Glomerular visceral epithelial cell (primary cell): ENCODE data around the gene MAGIX.

Source experiments
- DNase-seq: peaks from one replicate; pipeline ENCODE4 v3.0.0-alpha.2; 2016; ENCODE audit errors: extremely low spot score

MAGIX gene

DNA sequence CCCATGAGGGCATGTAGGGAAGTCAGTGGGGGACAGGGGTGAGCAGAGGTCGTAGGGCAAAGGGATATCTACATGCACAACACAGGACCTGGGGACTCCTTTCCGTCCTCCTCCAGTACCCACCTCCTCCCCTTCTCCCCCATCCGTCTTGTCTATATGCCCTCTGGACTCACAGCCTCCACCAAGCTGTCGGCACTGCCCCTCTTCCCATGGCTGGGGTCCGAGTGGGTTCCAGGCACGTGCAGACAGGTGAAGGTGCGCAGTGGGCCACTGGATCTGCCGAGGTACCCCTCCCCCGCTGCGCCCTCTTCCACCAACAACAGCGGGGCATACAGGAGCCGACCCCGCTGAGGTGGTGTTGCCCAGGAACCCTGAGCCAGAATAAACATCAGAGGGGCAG, 42.9 kb downstream of the MAGIX start:
- no peak for DNase-seq

DNA sequence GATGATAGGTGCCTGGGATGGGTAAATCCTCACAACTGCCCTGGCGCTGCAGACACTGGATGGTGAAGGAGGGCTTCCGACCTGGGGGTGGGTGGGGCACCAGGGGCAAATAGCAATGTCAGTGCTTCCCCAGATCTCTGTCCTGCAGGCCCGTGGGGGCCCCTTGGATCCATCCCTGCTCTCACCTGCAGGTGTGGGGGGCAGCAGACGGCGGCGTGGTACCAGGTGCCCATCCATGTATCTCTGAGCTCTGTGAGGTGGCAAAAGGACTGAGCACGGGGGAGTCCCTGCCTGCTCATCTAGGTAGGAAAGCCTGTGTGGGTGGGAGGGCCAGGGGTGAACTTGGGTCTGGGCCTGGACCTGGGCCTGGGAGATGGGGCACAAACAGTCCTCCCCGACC, 44.0 kb downstream of the MAGIX start:
- no peak for DNase-seq

DNA sequence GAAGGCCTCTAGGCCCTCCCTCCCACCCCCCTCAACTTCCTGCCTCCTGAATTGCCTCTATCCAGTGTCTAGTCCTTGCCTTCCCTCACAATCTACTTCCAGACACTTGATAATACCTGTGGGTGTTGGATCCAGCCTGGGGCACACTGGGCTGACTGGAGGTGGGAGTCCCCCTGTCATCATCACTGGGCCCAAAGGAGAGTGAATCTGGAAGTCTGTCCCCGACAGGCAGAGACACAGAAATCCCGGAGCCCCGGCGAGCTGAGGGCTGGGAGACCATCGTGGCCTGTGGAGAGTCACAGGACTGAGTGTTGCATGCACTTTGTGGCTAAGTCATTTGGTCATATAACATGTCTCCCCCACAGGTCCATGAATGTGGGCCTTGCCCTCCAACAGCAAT, 45.8 kb downstream of the MAGIX start:
- DNase-seq: no peak

DNA sequence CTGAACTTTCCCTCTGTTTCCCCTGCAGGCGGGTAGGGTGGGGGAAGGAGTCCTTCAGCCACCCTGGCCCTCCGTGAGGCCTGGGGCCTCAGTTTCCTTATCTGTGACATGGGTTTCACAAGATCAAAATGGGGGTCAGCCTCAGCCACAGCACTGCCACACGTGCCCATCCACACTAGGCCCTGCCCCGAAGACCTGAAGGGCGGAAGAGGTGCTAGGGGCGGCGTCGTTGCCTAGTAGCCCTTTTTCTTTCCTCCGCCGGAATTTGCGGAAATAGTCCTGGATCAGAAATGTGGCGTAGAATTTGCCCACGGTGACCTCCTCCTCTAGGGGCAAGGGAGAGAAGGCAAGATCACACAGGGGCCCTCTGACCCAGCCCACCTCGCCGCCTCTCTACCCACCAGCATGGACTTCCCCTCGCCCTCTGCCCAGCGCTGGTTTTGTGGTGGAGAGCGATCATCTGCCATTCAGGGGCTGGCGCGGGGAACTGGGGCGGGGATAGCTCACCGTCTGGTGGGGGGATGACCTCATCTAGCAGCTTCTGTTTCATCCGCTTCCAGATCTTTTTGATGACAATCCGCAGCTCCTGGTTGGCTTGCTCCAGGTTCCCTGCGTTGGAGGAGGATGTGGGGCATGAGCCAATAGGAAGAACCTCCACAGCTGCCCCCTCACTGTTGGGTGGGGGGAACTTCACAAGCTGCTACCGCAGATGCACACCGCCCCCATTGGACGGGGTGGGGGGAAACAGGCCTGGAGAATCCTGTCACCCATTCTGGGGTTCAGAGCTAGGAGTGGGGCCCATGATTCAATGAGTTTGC, 47.1 kb downstream of the MAGIX start:
- DNase-seq: no peak

DNA sequence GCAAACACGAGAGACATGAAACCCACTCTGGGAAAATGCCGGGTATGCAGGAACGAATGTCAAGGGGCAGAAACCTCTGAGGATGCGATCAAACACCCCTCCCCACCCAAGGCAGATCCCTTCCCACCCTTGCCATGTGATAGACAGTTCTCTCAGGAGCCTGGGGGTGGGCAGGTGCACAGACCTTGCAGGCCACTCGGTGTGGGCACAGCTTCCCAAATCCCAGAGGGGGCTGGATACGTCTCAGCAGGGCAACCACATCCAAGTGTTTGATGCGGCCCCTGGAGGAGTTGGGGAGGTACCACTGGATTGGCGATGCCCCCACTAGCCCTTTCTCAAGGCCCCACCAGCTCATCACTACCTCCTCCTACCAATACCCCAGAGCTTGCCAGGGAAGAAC, 47.8 kb downstream of the MAGIX start:
- no peak for DNase-seq

DNA sequence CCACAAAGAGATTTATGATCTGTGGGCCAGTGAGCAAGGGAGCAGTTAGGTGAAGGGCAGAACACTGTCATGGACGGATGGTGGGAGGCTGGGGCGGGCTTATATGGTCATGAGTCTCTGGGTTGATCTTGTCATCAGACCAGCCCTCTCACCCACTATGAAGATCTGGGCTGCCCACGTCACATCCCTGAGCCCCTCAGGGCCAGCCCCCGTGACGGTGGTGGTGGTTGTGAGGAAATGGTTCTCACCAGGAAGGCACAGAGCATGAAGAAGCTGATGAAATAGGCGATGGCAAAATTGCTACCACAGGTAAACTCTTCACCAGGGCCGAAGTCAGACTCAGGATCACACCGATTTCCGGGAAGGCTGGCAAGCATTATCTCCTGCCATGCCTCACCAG, 48.5 kb downstream of the MAGIX start:
- no peak for DNase-seq

DNA sequence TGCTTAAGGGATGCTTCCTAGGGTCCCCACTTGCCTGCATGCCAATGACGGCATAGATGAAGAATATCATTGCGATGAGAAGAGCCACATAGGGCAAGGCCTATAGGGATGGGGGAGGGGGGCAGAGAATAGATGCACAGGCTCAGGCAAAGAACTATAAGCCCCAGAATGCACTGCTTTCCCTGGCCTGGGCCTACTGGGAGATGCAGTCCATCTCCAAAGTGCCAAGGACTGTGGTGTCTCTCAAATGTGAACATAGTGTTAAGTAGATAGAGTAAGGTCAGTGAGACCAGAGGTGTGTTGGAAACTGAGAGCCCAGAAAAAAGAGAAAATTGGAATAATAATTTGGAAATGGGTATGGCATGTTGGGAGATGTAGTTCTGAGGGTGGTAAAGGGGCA, 49.7 kb downstream of the MAGIX start:
- DNase-seq: no peak

DNA sequence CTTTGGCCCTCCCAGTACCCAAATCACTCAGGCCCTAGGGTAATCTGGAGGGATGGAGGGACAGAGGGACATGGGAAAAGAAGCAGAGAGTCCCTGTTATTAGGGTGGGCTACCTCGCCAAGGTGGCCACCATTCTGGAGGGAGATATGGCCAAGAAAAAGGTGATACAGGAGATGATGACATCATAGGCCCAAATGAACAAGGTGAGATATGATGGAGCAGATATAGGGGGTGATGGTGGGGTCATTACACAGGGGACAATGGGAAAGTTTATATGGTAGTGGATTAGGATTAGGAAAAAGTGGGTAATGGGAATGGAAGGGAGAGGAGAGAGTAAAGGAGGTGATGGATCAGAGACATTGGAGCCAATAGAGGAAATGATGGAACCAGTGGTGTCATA, 50.3 kb downstream of the MAGIX start:
- no peak for DNase-seq

DNA sequence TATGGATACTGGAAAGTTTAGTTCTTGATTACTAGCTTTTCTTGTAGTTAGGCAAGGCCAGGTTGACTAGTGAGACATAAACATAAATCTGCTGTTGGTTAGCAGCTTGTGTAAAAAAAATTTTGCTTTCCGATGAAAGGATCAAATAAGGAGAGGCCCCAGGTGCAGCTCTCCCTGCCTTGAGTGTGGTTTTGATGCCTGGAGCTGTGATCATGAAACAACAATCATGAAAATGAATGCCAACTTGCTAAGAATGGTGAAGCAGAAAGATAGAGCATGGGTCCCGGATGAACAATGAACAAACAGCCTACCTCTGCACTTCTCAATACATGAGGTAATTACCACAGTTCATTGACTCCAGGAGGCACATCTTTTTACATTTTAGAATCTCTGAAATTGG, 51.9 kb downstream of the MAGIX start:
- no peak for DNase-seq

DNA sequence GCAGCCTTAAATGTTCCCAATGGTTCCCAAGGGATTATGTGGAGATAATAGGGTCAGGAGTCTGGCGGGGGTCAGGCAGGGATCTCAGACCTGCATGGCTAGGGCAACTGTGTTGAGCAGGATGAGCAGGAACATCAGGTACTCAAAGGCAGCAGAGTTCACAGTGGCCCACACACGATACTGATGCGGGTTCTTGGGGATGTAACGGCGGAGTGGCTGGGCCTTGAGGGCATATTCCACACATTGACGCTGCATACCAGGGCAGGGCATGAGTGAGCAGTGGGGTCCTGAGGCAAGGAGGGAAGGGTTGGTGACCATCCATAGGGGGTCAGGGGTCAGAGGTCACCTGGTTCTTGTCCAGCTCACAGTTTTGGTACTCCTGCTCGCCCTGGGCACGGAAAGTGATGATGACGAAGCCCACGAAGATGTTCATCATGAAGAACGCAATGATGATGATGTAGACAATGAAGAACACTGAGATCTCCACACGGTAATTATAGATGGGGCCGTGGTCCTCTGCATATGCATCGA, 52.5 kb downstream of the MAGIX start:
- no peak for DNase-seq
